Limb (tissue), 2 donors: ENCODE results near the gene PSMD3.

ENCODE experiments used
- DNase-seq, 2 donors: peaks; one replicate each; pipeline ENCODE4 v3.0.0-alpha.2; 2016; ENCODE audit errors: extremely low spot score in 2 of 2

PSMD3 gene

DNA sequence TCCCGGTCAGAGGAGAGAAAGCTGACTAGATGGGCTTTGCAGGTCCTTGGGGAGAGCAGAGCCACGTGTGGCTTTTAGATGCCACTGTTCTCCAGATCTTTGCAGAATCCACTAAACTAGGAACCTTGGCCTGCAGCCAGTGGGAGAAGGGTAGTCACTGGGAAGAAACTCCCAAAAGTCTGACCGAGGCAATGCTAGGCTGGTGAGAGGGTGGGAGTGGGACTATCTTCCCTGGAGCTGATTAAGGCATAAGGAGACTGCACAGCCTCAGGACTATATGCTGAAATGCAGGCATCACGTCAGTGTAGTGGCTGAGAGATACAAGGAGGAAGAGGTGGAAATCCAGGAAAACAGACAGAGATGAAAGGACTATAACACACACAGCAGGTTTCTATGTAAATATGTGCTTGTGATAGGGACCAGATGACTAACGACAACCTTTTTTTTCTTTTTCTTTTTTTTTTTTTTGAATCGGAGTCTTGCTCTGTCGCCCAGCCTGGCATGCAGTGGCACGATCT is 20.0 kb upstream of the PSMD3 start:
- no peak for DNase-seq

DNA sequence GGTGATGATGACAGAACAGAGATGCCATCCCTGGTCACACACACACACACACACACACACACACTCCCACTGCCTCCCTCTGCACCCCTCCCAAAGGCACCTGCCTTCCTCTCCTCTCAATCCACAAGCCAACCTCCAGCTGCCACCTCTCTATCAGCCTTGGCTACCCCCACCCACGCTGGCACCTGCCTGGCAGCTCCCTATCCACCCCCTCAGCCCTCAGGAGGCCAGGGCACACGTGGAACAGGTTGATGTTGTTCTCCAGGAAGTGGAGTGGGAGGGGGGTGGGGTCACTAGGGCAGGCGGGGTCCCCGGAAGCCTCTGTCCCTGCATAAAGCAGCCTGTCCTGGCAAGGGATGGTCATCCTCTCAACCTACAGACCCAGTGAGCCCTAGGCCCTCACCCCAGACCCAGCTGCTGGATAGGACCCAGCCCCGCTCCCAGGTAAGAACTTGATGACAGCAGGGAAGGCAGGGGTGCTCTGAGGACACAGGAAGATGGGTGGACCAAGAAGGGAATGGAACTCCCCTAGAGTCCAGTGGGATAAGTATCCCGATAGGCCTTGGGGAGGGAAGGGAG is 17.9 kb upstream of the PSMD3 start, which contains the start of gene GSDMA:
TSS of gene GSDMA (plus strand) at position 363 of the 579 bp plus-strand sequence. CDS start 2,684 bp downstream, outside the sequence.
- DNase-seq, result no peak

DNA sequence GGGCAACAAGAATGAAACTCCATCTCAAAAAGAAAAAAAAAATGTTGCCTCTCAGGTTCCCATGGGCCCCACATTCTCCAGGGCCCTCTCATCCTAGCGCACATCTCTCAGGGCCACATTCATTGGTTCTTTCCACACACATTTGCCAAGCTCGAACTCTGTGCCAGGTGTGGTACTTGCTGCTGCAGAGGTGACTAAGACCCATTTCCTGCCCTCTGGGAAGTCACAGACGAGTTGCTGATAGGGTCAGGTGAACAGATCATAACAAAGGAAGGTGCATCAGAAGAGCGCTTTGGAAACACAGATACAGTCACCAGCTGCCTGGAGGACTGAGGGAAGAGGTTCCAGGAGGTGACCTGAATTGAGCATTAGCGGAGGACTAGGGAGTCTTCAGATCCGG is 16.8 kb upstream of the PSMD3 start:
- DNase-seq, result no peak

GRCh38 chr17:39965017-39965699 is 15.4 kb upstream of the PSMD3 start:
- no peak for DNase-seq

- no peak for DNase-seq
These were observed 13.8 kb upstream of the PSMD3 start for GRCh38 chr17:39966771-39967170.

DNA sequence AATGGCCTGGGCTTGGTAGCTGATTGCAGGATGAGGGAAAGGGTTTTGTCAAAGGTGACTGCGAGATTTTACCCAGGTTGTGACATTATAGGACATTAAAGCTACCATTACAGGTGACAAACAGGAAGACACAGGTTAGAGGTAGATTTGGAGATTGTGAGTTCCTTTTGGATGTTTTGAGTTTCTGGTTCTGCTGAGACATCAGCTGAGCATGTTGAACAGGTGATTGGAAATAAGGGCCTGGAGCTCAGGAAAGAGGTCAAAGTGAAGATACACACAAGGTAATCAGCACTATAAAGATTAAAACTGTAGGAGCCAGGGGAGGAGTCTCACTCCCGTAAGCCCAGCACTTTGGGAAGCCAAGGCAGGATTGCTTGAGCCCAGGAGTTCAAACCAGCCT is 11.8 kb upstream of the PSMD3 start:
- DNase-seq, result no peak

GRCh38 chr17:39969375-39969774 is 11.2 kb upstream of the PSMD3 start:
- no peak for DNase-seq

DNA sequence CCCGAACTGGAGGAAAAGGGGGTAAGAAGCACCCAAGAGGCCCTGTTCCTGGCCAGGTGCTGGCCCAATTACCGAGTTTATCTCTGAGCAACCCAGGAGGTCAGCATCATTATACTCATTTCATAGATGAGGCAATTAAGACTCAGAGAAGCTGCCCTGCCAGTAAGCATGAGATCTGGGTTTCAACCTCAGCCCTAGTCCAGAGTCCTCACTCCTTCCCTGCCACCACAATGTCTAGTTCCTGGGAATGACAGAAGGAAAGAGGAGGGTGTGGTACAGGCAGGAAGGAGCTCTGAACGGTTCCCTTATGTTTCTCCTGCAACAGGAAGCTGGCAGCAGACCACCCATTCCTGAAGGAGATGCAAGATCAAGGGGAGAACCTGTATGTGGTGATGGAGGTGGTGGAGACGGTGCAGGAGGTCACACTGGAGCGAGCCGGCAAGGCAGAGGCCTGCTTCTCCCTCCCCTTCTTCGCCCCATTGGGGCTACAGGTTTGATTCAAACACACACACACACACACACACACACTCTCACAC is 10.4 kb upstream of the PSMD3 start:
- DNase-seq, result no peak

GRCh38 chr17:39971076-39971603 is 9.5 kb upstream of the PSMD3 start:
- no peak for DNase-seq

GRCh38 chr17:39972271-39972670 is 8.3 kb upstream of the PSMD3 start:
- no peak for DNase-seq

- no peak for DNase-seq
These were observed 7.1 kb upstream of the PSMD3 start for GRCh38 chr17:39973496-39973895.

DNA sequence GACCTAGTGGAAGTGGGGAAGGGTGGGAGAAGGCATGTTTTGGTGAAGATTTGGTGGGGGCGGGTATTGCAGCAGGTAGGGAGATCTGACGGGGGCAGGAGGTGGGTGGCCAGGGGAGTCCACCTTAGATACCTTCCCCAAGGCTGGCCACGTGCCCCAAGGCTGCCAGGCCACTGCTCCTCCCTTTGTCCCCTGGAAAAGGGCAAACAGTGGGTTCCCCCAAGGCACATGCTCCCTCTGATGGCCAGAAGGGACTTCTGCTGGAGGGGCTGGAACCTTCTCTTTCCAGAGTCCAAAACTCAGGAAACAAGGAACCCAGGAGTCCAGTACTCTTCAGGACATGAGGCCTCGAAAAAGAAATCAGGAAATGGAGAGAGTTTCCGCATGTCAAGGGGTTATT is 6.2 kb upstream of the PSMD3 start:
- no peak for DNase-seq

DNA sequence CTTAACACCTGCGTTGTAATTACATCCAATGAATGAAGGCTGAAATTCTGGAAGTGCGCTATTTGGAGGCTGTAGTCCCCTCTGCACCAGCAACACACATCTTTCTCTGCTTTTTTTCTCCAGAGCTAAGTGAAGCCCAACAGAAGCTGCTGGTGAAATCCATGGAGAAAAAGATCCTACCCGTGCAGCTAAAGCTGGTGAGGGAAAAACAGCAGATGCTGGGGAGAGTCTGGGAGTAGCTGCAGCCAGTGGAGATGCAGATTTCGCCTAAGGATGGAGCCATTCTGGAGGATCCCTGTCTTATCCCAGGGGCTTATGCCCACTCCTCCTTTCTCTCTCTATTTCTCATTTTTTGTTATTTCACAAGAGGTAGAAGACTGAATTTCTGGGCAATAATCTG is 4.8 kb upstream of the PSMD3 start:
- no peak for DNase-seq

DNA sequence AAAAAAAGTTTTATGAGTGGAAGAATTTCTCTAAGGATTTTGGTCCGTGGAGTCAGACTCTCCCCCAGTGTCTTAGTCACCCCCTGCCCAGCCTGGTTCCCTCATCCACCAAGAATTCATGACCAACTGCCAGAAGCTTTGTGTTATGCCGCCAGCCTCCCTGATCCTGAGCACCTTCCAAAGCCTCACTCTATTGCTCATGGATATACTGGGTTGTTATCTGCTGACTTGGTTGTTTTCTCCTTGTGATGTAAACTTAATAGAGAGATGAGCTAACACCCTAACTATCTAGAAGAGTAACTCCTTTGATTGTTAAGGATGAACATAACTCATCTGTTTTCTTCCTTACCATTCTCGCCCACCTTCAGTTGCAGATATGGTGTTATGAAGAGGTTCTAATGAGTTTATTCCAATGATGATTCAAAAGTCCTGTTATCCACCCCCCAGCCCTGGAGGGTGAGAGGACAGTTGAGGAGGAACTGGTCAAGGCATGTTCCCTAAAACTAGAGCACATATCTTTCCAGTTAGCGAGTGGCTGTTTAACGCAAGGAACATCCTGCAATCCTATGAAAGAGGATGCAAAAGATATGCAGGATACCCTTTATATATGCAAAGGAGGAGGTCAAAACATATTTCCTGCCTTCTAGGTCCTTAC is 1.5 kb upstream of the PSMD3 start:
- no peak for DNase-seq

DNA sequence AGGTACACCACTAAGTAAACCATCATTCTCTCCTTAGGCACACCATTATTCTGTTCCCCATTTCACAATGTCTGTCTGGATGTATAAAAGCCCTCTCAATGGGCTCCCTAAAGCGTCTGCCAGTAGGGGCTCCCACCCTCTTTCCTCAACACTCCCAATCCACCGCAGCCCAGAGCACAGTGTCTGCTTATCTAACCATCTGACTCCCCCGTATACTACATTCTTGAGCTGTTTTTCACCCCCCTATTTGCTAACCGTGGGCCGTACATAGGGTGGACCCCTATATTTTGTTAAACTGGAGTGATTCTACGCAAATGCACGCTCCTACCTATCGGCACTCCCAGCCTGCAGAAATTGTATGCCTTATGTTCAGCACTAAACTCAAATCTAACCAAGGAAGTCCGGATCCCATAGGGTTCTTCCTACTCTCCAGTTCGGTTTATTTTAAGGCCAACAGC is 685 bp upstream of the PSMD3 start:
- peak in 1 of 2 donors; percentile 43 for DNase-seq

DNA sequence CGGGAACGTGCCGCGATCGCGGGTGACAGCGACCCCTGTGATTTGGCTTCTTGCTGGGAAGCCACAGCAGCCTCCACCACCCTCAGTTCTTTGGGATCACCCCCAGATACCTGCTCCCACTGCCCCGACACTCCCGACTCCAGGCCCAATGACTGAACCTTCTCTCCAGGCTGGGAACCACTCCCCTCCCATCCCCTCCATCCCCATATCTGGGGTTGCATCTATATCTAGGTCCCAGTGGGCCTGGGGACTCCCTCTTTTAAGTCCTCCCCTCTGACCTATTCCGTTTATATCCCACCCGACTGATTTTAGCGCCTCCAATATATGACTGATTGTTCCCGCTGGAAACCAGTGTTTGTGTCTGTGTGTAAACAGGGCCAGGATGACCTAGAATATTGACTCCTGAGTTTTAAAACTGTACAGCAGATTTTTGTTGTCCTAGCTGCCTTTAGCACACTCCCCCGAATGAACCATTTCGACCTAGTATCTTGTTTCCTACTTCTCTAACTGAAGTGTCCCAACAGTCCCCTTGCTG is 667 bp downstream of the PSMD3 start:
- no peak for DNase-seq

GRCh38 chr17:39981766-39982375 is 1.3 kb downstream of the PSMD3 start:
- no peak for DNase-seq

DNA sequence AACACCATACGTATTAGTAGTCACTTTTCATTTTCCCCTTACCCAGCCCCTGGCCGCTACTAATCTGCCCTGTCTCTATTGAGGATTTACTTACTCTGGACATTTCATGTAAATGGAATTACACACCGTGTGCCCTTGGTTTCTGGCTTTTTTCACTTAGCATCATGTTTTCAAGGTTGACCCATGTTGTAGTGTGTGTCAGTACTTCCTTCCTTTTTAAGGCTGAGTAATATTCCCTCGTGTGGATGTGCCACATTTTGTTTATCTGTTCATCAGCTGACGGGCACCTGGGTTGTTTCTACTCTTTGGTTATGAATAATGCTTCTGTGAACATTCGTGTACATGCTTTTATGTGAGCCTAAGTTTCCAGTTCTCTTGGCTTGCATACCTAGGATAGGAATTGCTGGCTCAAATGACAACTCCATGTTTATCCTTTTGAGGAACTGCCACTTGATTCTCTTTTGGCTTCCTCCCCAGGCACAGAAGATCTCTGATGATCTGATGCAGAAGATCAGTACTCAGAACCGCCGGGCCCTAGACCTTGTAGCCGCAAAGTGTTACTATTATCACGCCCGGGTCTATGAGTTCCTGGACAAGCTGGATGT is 7.7 kb downstream of the PSMD3 start:
- DNase-seq, result no peak

- DNase-seq, result no peak
These were observed 13.8 kb downstream of the PSMD3 start for GRCh38 chr17:39994448-39994847.

DNA sequence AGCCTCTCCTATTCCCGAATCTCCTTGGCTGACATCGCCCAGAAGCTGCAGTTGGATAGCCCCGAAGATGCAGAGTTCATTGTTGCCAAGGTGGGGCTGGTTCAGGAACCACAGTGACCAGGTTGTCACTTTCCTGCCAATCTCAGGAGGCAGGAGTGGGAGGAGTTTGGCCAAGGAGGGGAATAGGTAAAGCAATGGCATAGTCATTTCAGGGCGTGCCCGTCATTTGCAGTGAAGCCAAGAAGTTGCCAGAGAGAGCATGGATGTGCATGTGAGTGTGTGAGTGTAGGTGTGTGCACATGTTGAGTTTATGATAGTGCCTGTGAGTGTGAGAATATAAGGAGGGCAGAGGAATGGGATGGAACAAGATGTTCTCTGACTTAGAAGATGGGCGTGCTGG is 14.8 kb downstream of the PSMD3 start:
- no peak for DNase-seq

DNA sequence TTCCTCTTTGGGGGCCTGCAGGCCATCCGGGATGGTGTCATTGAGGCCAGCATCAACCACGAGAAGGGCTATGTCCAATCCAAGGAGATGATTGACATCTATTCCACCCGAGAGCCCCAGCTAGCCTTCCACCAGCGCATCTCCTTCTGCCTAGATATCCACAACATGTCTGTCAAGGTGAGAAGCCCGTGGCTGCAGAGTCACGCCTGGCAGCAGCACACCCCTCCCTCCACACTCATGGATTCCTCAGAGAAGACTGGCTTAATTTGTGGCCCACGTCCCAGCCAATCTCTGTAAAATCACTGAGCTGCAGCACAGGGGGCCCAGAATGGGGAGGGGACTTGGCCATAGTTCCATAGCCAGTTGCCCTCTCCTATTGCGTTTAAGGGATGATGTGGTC is 15.6 kb downstream of the PSMD3 start:
- no peak for DNase-seq
